Islet of Langerhans (tissue), 1 donor: ENCODE data around the gene OSBPL1A.

Experiments used
- FAIRE-seq: peaks from one replicate; lab custom pipeline; 2011; peaks lifted over from hg19 to GRCh38; lab: Jason Lieb, UNC

Gene OSBPL1A

DNA sequence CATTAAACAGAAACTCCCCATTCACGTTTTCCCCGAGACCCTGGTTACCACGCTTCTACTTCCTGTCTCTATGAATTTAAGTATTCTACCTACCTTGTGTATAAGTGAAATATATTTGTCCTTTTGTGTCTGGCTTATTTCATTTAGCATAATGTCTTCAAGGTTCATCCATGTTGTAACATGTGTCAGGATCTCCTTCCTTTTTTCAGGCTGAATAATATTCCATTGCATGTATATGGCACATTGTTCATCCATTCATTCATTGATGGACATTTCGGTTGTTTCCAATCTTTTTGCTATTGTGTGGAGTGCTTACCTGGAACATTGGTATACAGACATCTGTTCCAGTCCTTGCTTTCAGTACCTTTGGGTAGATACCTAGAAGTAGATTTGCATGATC is 276.9 kb downstream of the OSBPL1A start:
- no peak for FAIRE-seq

DNA sequence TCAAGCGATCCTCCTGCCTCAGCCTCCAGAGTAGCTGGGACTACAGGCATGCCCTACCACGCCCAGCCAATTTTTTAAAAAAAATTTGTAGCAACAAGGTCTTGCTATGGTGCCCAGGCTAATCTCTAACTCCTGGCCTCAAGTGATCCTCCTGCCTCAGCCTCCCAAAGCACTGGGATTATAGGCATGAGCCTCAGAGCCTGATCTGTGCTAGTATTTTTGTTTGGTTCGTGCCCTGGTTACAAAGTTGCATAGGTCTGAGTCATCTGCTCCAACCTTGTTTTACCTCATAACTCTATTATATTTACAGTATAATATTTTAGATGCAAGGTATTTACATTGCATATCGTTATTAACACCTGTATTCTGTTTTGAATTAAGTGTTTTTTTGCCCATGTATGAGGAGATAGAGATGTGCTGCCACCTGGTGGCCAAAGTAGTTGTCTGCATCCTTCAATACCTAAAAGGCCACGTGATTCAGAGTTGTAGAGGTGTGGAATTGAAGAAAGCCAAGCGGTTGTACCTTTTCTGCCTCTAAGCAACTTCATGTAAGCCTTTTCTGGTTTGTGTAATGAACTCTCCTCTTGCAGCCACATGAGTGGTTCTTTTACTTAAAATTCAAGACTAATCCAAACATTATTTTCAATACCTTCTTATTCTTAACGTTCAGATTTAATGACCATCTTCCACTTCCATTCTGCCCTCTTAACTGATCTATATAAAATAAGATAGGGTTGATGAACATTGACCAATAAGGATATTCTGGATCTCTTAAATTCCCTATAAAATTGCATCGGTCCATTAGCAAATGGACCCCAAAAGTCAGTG is 278.7 kb downstream of the OSBPL1A start:
- FAIRE-seq: peak; percentile 97

DNA sequence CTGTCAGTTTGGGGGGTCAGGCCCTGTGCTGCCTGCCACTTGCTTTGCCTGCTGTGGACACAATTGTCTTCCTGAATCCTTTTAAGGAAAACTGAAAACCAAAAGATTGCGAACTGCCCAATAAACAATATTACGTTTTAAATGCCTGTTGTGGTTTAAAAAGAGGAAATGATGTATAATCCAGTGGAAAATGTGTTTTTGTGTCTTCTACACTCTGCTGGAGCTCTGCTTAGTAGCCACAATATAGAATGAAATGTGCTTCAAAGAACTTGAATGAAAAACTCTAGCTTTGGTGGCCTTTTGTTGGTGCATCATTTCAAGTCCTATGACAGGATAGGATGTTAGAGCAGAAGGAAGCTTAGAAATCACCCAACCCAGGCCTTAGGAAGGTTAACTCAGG is 282.0 kb downstream of the OSBPL1A start:
- no peak for FAIRE-seq

DNA sequence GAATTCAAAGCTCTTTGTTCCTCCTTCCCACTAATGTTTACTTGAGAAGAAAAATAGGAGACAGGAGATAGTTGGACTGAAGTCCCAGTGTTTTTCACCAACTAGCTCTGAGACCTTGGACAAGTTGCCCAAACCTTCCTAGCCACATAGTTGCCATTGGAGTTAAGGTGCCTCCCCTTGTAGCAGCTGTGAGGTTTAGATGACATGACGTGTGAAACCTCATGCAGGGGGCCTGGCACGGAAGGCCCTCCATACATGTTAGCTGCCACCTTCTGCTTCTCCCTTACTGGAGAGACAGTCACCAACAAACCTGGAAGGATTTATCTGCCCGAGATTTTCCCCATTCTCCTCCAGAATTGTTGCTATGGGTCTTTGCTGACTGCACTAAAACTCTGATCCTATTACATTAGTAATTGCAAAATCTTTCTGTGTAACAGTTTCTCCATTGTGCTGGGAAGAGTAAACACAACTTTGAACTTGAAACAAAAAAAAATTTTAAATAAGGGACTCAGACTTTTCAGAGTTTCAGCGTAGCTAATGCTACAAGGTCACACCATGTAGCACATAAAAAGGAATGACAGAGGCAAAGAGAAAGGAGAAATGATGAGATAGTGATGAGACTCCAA is 282.6 kb downstream of the OSBPL1A start:
- FAIRE-seq: no peak

DNA sequence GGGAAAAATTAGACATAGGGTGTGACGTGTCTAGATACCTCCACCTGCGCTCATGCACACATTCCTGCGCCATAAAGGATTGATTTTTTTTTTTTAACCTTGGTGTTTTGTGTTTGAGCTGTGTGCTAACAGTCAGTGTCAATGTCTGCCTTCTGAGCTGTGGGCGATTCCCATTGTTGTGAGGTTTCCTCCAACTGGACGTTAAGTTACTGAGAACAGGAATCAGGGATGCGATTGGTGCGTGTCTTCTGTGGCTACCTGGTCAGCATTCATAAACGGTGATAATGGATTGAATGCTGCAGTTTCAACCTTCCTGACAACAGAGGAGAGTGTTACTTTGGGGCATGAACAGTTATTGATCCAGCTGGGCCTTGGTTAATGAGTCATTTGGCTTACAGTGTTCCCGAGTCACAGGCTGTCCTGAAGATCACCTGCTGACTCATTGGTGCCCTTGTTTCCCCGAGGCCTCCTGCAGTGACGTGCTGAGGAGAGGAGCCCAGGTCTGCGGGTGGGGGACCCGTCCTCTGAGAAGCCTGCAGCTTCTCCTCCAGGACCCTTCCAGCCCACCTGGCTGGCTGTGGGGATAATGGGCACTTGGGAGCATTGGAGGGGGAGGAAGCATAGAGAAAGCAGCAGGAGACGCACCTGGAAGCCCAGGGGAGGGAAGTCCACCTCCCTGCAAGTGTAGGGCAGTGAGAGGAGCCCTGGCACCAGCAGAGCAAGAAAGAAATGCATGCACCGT is 284.6 kb downstream of the OSBPL1A start:
- peak; percentile 94 for FAIRE-seq

DNA sequence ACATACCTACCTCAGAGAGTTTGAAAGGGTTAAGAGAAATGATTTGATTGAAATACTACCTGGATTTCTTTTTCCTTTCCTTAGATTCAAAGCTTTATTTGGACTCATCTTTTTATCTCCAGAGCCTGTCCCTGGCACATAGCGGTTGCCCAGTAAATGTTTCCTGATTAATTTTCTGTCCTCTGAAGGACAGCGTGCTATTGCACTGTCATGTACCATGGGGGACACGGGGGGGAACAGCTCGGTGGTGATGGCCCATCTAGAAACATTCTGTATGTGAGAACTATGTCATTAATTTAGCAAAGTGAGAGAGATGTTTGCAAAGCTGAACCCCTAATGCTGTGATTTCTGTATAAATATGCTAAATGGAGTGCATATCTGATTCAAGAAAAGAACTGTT is 285.2 kb downstream of the OSBPL1A start:
- no peak for FAIRE-seq
